DMS153 treated with DMSO at 0.1 percent for 48 hours (cell line): ENCODE results near the gene AGMO.

Source experiments
- DNase-seq: peaks from one replicate; lab custom pipeline; 2025; ENCODE audit not compliant: unreplicated experiment; lab: John Stamatoyannopoulos, UW

The AGMO gene

GRCh38 chr7:15504351-15504750 is 57.5 kb downstream of the AGMO start:
- no peak for DNase-seq

- no peak for DNase-seq
Observed at GRCh38 chr7:15503603-15504290, 58.1 kb downstream of the AGMO start.

GRCh38 chr7:15498465-15498864 is 63.4 kb downstream of the AGMO start:
- DNase-seq, result no peak

- no peak for DNase-seq
Observed at GRCh38 chr7:15495170-15495569, 66.6 kb downstream of the AGMO start.

GRCh38 chr7:15494711-15495110 is 67.1 kb downstream of the AGMO start:
- no peak for DNase-seq

- DNase-seq, result no peak
Observed at GRCh38 chr7:15491361-15491760, 70.5 kb downstream of the AGMO start.

- DNase-seq, result no peak
Observed at GRCh38 chr7:15490291-15490690, 71.5 kb downstream of the AGMO start.

- no peak for DNase-seq
Observed at GRCh38 chr7:15489861-15490260, 72.0 kb downstream of the AGMO start.

- no peak for DNase-seq
Observed at GRCh38 chr7:15489383-15489782, 72.4 kb downstream of the AGMO start.

GRCh38 chr7:15488401-15488800 is 73.4 kb downstream of the AGMO start:
- no peak for DNase-seq

GRCh38 chr7:15487896-15488295 is 73.9 kb downstream of the AGMO start:
- DNase-seq, result no peak

GRCh38 chr7:15485998-15486397 is 75.8 kb downstream of the AGMO start:
- no peak for DNase-seq

- DNase-seq, result no peak
Observed at GRCh38 chr7:15485431-15485830, 76.4 kb downstream of the AGMO start.

GRCh38 chr7:15481132-15481531 is 80.7 kb downstream of the AGMO start:
- no peak for DNase-seq

- no peak for DNase-seq
Observed at GRCh38 chr7:15478401-15478800, 83.4 kb downstream of the AGMO start.

- DNase-seq, result no peak
Observed at GRCh38 chr7:15476531-15476918, 85.3 kb downstream of the AGMO start.

- DNase-seq, result no peak
Observed at GRCh38 chr7:15475808-15476530, 85.8 kb downstream of the AGMO start.

GRCh38 chr7:15471669-15471950 is 90.2 kb downstream of the AGMO start:
- no peak for DNase-seq

- no peak for DNase-seq
Observed at GRCh38 chr7:15470825-15471668, 90.8 kb downstream of the AGMO start.

GRCh38 chr7:15464667-15465121 is 97.1 kb downstream of the AGMO start:
- no peak for DNase-seq

GRCh38 chr7:15463801-15464666 is 97.8 kb downstream of the AGMO start:
- DNase-seq, result no peak
